H9 (cell line): ENCODE measurements around the gene PTMA. TPM values are rescaled to one million over a fixed set of nuclear protein-coding genes. Genes with fewer than 3 reads are reported as not detected.

Experiments
- DNase-seq: peaks from one replicate; pipeline ENCODE4 v3.0.0-alpha.2; 2017
- H2AFZ ChIP-seq: one replicate; pipeline ENCODE4 v1.6.1; 2013; ENCODE audit warnings: mild to moderate bottlenecking, low read length, control low read depth, moderate library complexity
- H2AK5ac ChIP-seq: 2 replicates; pipeline ENCODE4 v1.6.1; 2013; ENCODE audit warnings: low read length, control low read depth, mixed read lengths; ENCODE audit not compliant: insufficient read length
- H2BK120ac ChIP-seq: one replicate; pipeline ENCODE4 v1.6.1; 2013; ENCODE audit warnings: low read depth, mild to moderate bottlenecking, low read length, control low read depth, inconsistent platforms; ENCODE audit not compliant: poor library complexity, severe bottlenecking
- H2BK12ac ChIP-seq: 2 replicates; pipeline ENCODE4 v1.6.1; 2013; ENCODE audit warnings: low read length, control low read depth, mixed read lengths, low read depth; ENCODE audit not compliant: insufficient read length
- H2BK15ac ChIP-seq: 2 replicates; pipeline ENCODE4 v1.6.1; 2013; ENCODE audit warnings: low read depth, low read length, control low read depth
- H2BK20ac ChIP-seq: one replicate; pipeline ENCODE4 v1.6.1; 2013; ENCODE audit warnings: low read depth, mild to moderate bottlenecking, low read length, control low read depth, inconsistent platforms; ENCODE audit not compliant: poor library complexity, severe bottlenecking
- H2BK5ac ChIP-seq: 2 replicates; pipeline ENCODE4 v1.6.1; 2013; ENCODE audit warnings: low read length, control low read depth, mixed read lengths; ENCODE audit not compliant: insufficient read length
- H3K14ac ChIP-seq: 2 replicates; pipeline ENCODE4 v1.6.1; 2013; ENCODE audit warnings: low read length, control low read depth; ENCODE audit not compliant: insufficient read depth
- H3K18ac ChIP-seq: 2 replicates; pipeline ENCODE4 v1.6.1; 2013; ENCODE audit warnings: low read depth, mild to moderate bottlenecking, mixed read lengths, low read length, control low read depth; ENCODE audit not compliant: insufficient read length
- H3K23ac ChIP-seq: 2 replicates; pipeline ENCODE4 v1.6.1; 2013; ENCODE audit warnings: low read length, control low read depth, mixed read lengths, low read depth; ENCODE audit not compliant: insufficient read length
- H3K23me2 ChIP-seq: 2 replicates; pipeline ENCODE4 v1.6.1; 2013; ENCODE audit warnings: low read depth, mild to moderate bottlenecking, mixed read lengths, low read length, control low read depth; ENCODE audit not compliant: insufficient read length, poor library complexity, severe bottlenecking
- H3K27ac ChIP-seq: 2 replicates; pipeline ENCODE4 v1.5.1; 2013; ENCODE audit warnings: low read length, control low read depth, mixed read lengths, low read depth; ENCODE audit not compliant: insufficient read length
- H3K27me3 ChIP-seq: 2 replicates; pipeline ENCODE4 v1.6.1; 2013; ENCODE audit warnings: low read length, control low read depth, inconsistent platforms; ENCODE audit not compliant: insufficient read depth
- H3K4ac ChIP-seq: 2 replicates; pipeline ENCODE4 v1.6.1; 2013; ENCODE audit warnings: low read depth, mild to moderate bottlenecking, control low read depth, inconsistent platforms, low read length, moderate library complexity
- H3K4me1 ChIP-seq: 2 replicates; pipeline ENCODE4 v1.6.1; 2013; ENCODE audit warnings: low read length, control low read depth, inconsistent platforms; ENCODE audit not compliant: insufficient read depth
- H3K4me2 ChIP-seq: 2 replicates; pipeline ENCODE4 v1.6.1; 2013; ENCODE audit warnings: low read length, control low read depth, mixed read lengths; ENCODE audit not compliant: insufficient read length, insufficient read depth
- H3K56ac ChIP-seq: 2 replicates; pipeline ENCODE4 v1.6.1; 2013; ENCODE audit warnings: low read depth, mild to moderate bottlenecking, mixed read lengths, low read length, control low read depth; ENCODE audit not compliant: insufficient read length
- H3K79me1 ChIP-seq: 2 replicates; pipeline ENCODE4 v1.6.1; 2013; ENCODE audit warnings: low read depth, mild to moderate bottlenecking, moderate library complexity, low read length, control low read depth, inconsistent platforms; ENCODE audit not compliant: insufficient read depth, poor library complexity, severe bottlenecking
- H3K79me2 ChIP-seq: 2 replicates; pipeline ENCODE4 v1.6.1; 2013; ENCODE audit warnings: low read length, control low read depth, inconsistent platforms; ENCODE audit not compliant: insufficient read depth
- H3K9ac ChIP-seq: 2 replicates; pipeline ENCODE4 v1.6.1; 2013; ENCODE audit warnings: low read length, control low read depth, mixed read lengths; ENCODE audit not compliant: insufficient read length; ENCODE audit errors: extremely low read depth
- H3K9me3 ChIP-seq: one replicate; pipeline ENCODE4 v1.6.1; 2013; ENCODE audit warnings: low read depth, low read length, inconsistent platforms; ENCODE audit not compliant: control insufficient read depth
- H3T11ph ChIP-seq: one replicate; pipeline ENCODE4 v1.6.1; 2013; ENCODE audit warnings: mild to moderate bottlenecking, low read length, control low read depth, inconsistent platforms
- H4K20me1 ChIP-seq: one replicate; pipeline ENCODE4 v1.6.1; 2013; ENCODE audit not compliant: control insufficient read depth, insufficient read length, insufficient read depth
- H4K5ac ChIP-seq: 2 replicates; pipeline ENCODE4 v1.6.1; 2013; ENCODE audit warnings: low read depth, mild to moderate bottlenecking, mixed read lengths, low read length, control low read depth; ENCODE audit not compliant: insufficient read length
- H4K8ac ChIP-seq: replicated peaks from 2 replicates; pipeline ENCODE4 v1.6.1; 2013; ENCODE audit warnings: low read length, control low read depth, mixed read lengths, low read depth; ENCODE audit not compliant: insufficient read length
- H4K91ac ChIP-seq: 2 replicates; pipeline ENCODE4 v1.6.1; 2013; ENCODE audit warnings: low read depth, mild to moderate bottlenecking, moderate library complexity, mixed read lengths, low read length, control low read depth; ENCODE audit not compliant: insufficient read length
- H3K27ac Mint-ChIP-seq, 3 experiments: 2 replicates in 2 of 3; 3 replicates in 1 of 3; pipeline ENCODE4 v1.8.0; 2020 to 2021; ENCODE audit warnings: mixed read lengths in 3 of 3, mild to moderate bottlenecking in 1 of 3, moderate library complexity in 1 of 3
- H3K27me3 Mint-ChIP-seq: 2 replicates; pipeline ENCODE4 v1.8.0; 2021; ENCODE audit warnings: low read depth, mild to moderate bottlenecking, moderate library complexity, mixed read lengths
- H3K36me3 Mint-ChIP-seq, 3 experiments: 2 replicates in 2 of 3; 3 replicates in 1 of 3; pipeline ENCODE4 v1.8.0; 2020 to 2021; ENCODE audit warnings: low read depth in 3 of 3, mixed read lengths in 3 of 3; ENCODE audit not compliant: insufficient read depth in 1 of 3
- H3K4me1 Mint-ChIP-seq, 2 experiments: 2 replicates each; pipeline ENCODE4 v1.8.0; 2020; ENCODE audit warnings: mixed read lengths in 2 of 2
- H3K4me3 Mint-ChIP-seq, 2 experiments: 2 replicates in 1 of 2; 3 replicates in 1 of 2; pipeline ENCODE4 v1.8.0; 2020 to 2021; ENCODE audit warnings: mild to moderate bottlenecking in 2 of 2, mixed read lengths in 2 of 2, moderate library complexity in 1 of 2
- H3K9me3 Mint-ChIP-seq, 2 experiments: 2 replicates in 1 of 2; 3 replicates in 1 of 2; pipeline ENCODE4 v1.8.0; 2020; ENCODE audit warnings: mild to moderate bottlenecking in 2 of 2, mixed read lengths in 2 of 2, moderate library complexity in 1 of 2
- CTCF ChIP-seq: fragments of 200-600 bp; sonication (generic); conservative IDR thresholded peaks from 3 replicates; pipeline ENCODE4 v1.8.0; 2021; ENCODE audit warnings: antibody characterized with exemption, mild to moderate bottlenecking
- WGBS: extraction: QIAGEN DNeasy Blood & Tissue Kit; methylation state at CpG from one replicate; pipeline ENCODE4 v1.1.7; 2013; ENCODE audit warnings: missing lambda C conversion rate, low lambda C conversion rate, mixed read lengths; ENCODE audit not compliant: insufficient read length; ENCODE audit errors: extremely low coverage; 5-methylcytosine and 5-hydroxymethylcytosine counted together
- total RNA-seq: library from RNA; stranded (reverse); gene quantifications from 2 replicates; pipeline ENCODE4 v1.2.1, GENCODE V29; 2021

The PTMA gene
- total RNA-seq, 1 experiment from 2014 or later, result 1,963 TPM

GRCh38 chr2:231687961-231688360, 20.4 kb upstream of the PTMA start:
- Histone ChIP-seq H3K23me2 (peaks cover 4% of the 10 kb centered on the region), H3K9me3 (no peaks in the 10 kb centered on the region), H3K23ac (no peak overlapping the region), H3K4me2 (peak overlapping the region; percentile 37), H3K27me3 (no peaks in the 10 kb centered on the region), H3K4ac (no peak overlapping the region), H2AFZ (no peak overlapping the region), H2BK15ac (no peak overlapping the region), H3K9ac (no peak overlapping the region), H2BK12ac (no peak overlapping the region), H2AK5ac (no peak overlapping the region), H3K79me1 (no peaks in the 10 kb centered on the region), H2BK5ac (no peak overlapping the region), H4K20me1 (no peaks in the 10 kb centered on the region), H4K91ac (no peak overlapping the region), H3K79me2 (no peaks in the 10 kb centered on the region), H3K18ac (no peak overlapping the region), H3K14ac (no peak overlapping the region), H3K27ac (no peak overlapping the region), H3K4me1 (peaks cover 3% of the 10 kb centered on the region; the same call in 1 of the 2 replicates), H3K56ac (no peak overlapping the region), H4K8ac (no peak overlapping the region), H2BK120ac (no peak overlapping the region), H4K5ac (no peak overlapping the region), H3T11ph (no peak overlapping the region), H2BK20ac (no peak overlapping the region)
- no peaks in the 10 kb centered on the region; a peak in 1 of 7 replicates for H3K36me3 Mint-ChIP-seq
- peak overlapping the region in 2 of 3 experiments; percentile 70 to 94; a peak in 3 of 7 replicates for H3K27ac Mint-ChIP-seq
- H3K4me3 Mint-ChIP-seq, result peak overlapping the region; percentile 68 to 75; a peak in 4 of 5 replicates
- no peak for TF ChIP-seq CTCF
- peaks cover 1% of the 10 kb centered on the region; the same call in 1 of the 2 replicates for H3K27me3 Mint-ChIP-seq
- DNase-seq, result no peak
- no CpG with 5 or more reads among the region's 4 CpGs for WGBS
- H3K9me3 Mint-ChIP-seq, result no peaks in the 10 kb centered on the region
- peaks cover 38 to 48% of the 10 kb centered on the region in 2 experiments for H3K4me1 Mint-ChIP-seq
